ENCODE results near the gene SWAP70. TPM values are rescaled to one million over a fixed set of nuclear protein-coding genes. Genes with fewer than 3 reads are reported as not detected.
A peak's percentile ranks its signal among the peaks of the same experiment; 100 is the strongest.

The SWAP70 gene
- total and polyA plus RNA-seq, 9 of the 15 experiments (the other 6 are each of a cell fraction or from before 2014, with no cell fraction given) = 1.7 to 4.9 (median 3.9) TPM

- TF ChIP-seq ZNF449 (CRISPR knock-in tag; IDR thresholded peaks at IDR 0.05) = no peak; the same call in 1 of the 2 replicates
- peak; percentile 43; the same call in 1 of the 2 replicates for TF ChIP-seq BCOR (IDR thresholded peaks at IDR 0.05)
- TF ChIP-seq ILF3 (IDR thresholded peaks at IDR 0.05; ENCODE audit: borderline replicate concordance) = no peak
- TF ChIP-seq TFAM (CRISPR knock-in tag; conservative IDR thresholded peaks at IDR 0.05) = no peak
- no peak for TF ChIP-seq CBFB (CRISPR knock-in tag; IDR thresholded peaks at IDR 0.05)
- TF ChIP-seq IRF2 (CRISPR knock-in tag; IDR thresholded peaks at IDR 0.05) = no peak
- no peak for TF ChIP-seq FIP1L1 (IDR thresholded peaks at IDR 0.05; ENCODE audit: low read depth, low read length, poor library complexity, severe bottlenecking)
- TF ChIP-seq MTA1 (IDR thresholded peaks at IDR 0.05; ENCODE audit: borderline replicate concordance) = 0 out of 2 replicates have a peak, but pooled peaks have one; percentile 37
- no peak for TF ChIP-seq FOS (IDR thresholded peaks at IDR 0.05; ENCODE audit: extremely low read depth, insufficient read length)
- TF ChIP-seq RBM34 (IDR thresholded peaks at IDR 0.05; ENCODE audit: borderline replicate concordance, insufficient read depth, low read length) = no peak
- TF ChIP-seq CREM (IDR thresholded peaks at IDR 0.05; ENCODE audit: low read depth) = 0 out of 2 replicates have a peak, but pooled peaks have one; percentile 37
- TF ChIP-seq PCBP2 (IDR thresholded peaks at IDR 0.05; ENCODE audit: low read depth, low read length, poor library complexity, severe bottlenecking) = no peak
- no peak; the same call in 1 of the 2 replicates for TF ChIP-seq ATF3 (IDR thresholded peaks at IDR 0.05)
- no peak for TF ChIP-seq ATF3 (CRISPR knock-in tag; conservative IDR thresholded peaks at IDR 0.05)
- TF ChIP-seq EP300 (IDR thresholded peaks at IDR 0.05; ENCODE audit: low read length) = no peak
- TF ChIP-seq TEAD4 (IDR thresholded peaks at IDR 0.05; ENCODE audit: low read length) = peak; percentile 19; the same call in 1 of the 2 replicates
- TF ChIP-seq TEAD4 (CRISPR knock-in tag; IDR thresholded peaks at IDR 0.05; ENCODE audit: borderline replicate concordance) = no peak
- peak; percentile 96 for TF ChIP-seq MAFG (tag; conservative IDR thresholded peaks at IDR 0.05)
- no peak for TF ChIP-seq MEF2A (IDR thresholded peaks at IDR 0.05; ENCODE audit: control insufficient read depth, low read depth, low read length)
- TF ChIP-seq PHB2 (IDR thresholded peaks at IDR 0.05; ENCODE audit: low read depth) = no peak
- TF ChIP-seq BACH1 (tag; IDR thresholded peaks at IDR 0.05) = peak; percentile 97
- TF ChIP-seq HMGN3 (IDR thresholded peaks at IDR 0.05; ENCODE audit: borderline replicate concordance, extremely low read depth, insufficient read length, low read depth, low read length) = no peak
- TF ChIP-seq MAFF (IDR thresholded peaks at IDR 0.05; ENCODE audit: low read length) = peak; percentile 93
- no peak for TF ChIP-seq RAD51 (IDR thresholded peaks at IDR 0.05; ENCODE audit: borderline replicate concordance, low read depth)
- no peak for TF ChIP-seq ZNF511 (CRISPR knock-in tag; IDR thresholded peaks at IDR 0.05)
- TF ChIP-seq SMAD2 (IDR thresholded peaks at IDR 0.05; ENCODE audit: low read depth, low read length) = no peak
- TF ChIP-seq SMARCE1 (IDR thresholded peaks at IDR 0.05) = peak; percentile 87; the same call in 1 of the 2 replicates
- TF ChIP-seq NFXL1 (CRISPR knock-in tag; IDR thresholded peaks at IDR 0.05) = no peak
- TF ChIP-seq GATA2 (CRISPR knock-in tag; IDR thresholded peaks at IDR 0.05) = no peak
These were observed 52.6 kb downstream of the SWAP70 start (continued) for GRCh38 chr11:9716275-9717039.

All from K562 (cell line).